ENCODE measurements around the gene DPF3. TPM values are rescaled to one million over a fixed set of nuclear protein-coding genes. Genes with fewer than 3 reads are reported as not detected.

The DPF3 gene
- total and polyA plus RNA-seq, 2 donors from 2014 or later = 2.3 to 2.8 TPM

DNA sequence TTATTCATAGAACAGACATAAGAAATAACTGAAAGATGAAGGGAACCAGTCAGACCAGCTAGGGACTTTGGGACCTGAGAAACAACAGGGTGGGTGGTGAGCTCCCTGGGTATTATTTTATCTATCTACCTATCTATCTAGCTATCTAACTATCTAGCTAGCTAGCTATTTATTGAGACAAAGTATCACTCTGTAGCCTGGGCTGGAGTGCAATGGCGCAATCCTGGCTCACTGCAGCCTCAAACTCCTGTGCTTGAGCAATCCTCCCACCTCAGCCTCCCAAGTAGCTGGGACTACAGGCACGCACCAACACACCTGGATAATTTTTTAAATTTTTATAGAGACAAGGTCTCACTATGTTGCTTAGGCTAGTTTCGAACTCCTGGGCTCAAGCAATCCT, 127.6 kb downstream of the DPF3 start:
- TF ChIP-seq CTCF (IDR thresholded peaks at IDR 0.05; ENCODE audit: borderline replicate concordance, extremely low read depth, insufficient read depth) = no peak
- no peaks in the 10 kb centered on the region for H3K4me1 ChIP-seq (ENCODE audit: control insufficient read depth in 2 of 3, insufficient read depth in 2 of 3, low read depth in 1 of 3, low read length in 3 of 3)
- DNase-seq (no peak), FAIRE-seq (no peak)
- intact Hi-C loops (cut with DNase I) = no loop called here
- no peaks in the 10 kb centered on the region for H3K36me3 ChIP-seq (ENCODE audit: control insufficient read depth in 2 of 3, insufficient read depth in 3 of 3, low read length in 3 of 3)
- H3K9ac ChIP-seq (ENCODE audit: low read length in 3 of 3) = no peak overlapping the region
- H3K27me3 ChIP-seq (ENCODE audit: control insufficient read depth, insufficient read depth, low read length) = no peaks in the 10 kb centered on the region
- H3K4me3 ChIP-seq (ENCODE audit: low read length in 3 of 3) = no peak overlapping the region
- peaks cover 0 to 7% (median 0%) of the 10 kb centered on the region in 3 donors for H3K9me3 ChIP-seq (ENCODE audit: control insufficient read depth in 2 of 3, insufficient read depth in 1 of 3, low read length in 3 of 3)
- H3K27ac ChIP-seq (ENCODE audit: low read depth in 2 of 2, low read length in 2 of 2) = no peak overlapping the region

DNA sequence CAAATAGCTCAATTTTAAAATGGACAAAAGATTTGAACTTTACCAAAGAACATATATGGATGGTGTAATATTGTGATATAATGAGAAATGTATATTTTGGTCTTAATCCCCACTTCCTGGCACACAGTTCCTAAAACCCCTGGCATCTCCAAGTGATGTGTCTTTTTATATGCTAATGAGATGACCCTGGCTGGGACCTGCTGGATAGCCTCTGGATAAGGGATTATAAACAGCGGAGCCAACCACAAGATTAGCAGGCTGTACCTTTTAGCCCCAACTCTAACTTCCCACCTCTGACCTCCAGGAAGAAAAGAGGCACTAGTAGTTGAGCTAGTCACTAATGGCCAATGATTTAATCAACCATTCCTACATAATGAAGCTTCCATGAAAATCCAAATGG, 130.0 kb downstream of the DPF3 start:
- Histone ChIP-seq H3K36me3 (ENCODE audit: control insufficient read depth in 2 of 3, insufficient read depth in 3 of 3, low read length in 3 of 3) (no peaks in the 10 kb centered on the region), H3K9me3 (ENCODE audit: control insufficient read depth in 2 of 3, insufficient read depth in 1 of 3, low read length in 3 of 3) (peaks cover 0 to 14% (median 0%) of the 10 kb centered on the region in 3 donors), H3K9ac (ENCODE audit: low read length in 3 of 3) (no peak overlapping the region), H3K4me1 (ENCODE audit: control insufficient read depth in 2 of 3, insufficient read depth in 2 of 3, low read depth in 1 of 3, low read length in 3 of 3) (no peaks in the 10 kb centered on the region), H3K27ac (ENCODE audit: low read depth in 2 of 2, low read length in 2 of 2) (no peak overlapping the region), H3K27me3 (ENCODE audit: control insufficient read depth, insufficient read depth, low read length) (no peaks in the 10 kb centered on the region), H3K4me3 (ENCODE audit: low read length in 3 of 3) (no peak overlapping the region)
- no peak for FAIRE-seq
- no peak for DNase-seq
- TF ChIP-seq CTCF (IDR thresholded peaks at IDR 0.05; ENCODE audit: borderline replicate concordance, extremely low read depth, insufficient read depth) = no peak
- intact Hi-C loops (cut with DNase I) = no loop called here

GRCh38 chr14:72759670-72760069, 134.2 kb downstream of the DPF3 start:
- no peak for TF ChIP-seq CTCF (IDR thresholded peaks at IDR 0.05; ENCODE audit: borderline replicate concordance, extremely low read depth, insufficient read depth)
- Histone ChIP-seq H3K4me3 (ENCODE audit: low read length in 3 of 3) (no peak overlapping the region), H3K9ac (ENCODE audit: low read length in 3 of 3) (no peak overlapping the region), H3K27me3 (ENCODE audit: control insufficient read depth, insufficient read depth, low read length) (no peaks in the 10 kb centered on the region), H3K36me3 (ENCODE audit: control insufficient read depth in 2 of 3, insufficient read depth in 3 of 3, low read length in 3 of 3) (no peaks in the 10 kb centered on the region), H3K4me1 (ENCODE audit: control insufficient read depth in 2 of 3, insufficient read depth in 2 of 3, low read depth in 1 of 3, low read length in 3 of 3) (no peaks in the 10 kb centered on the region), H3K9me3 (ENCODE audit: control insufficient read depth in 2 of 3, insufficient read depth in 1 of 3, low read length in 3 of 3) (peaks cover 0 to 7% (median 0%) of the 10 kb centered on the region in 3 donors), H3K27ac (ENCODE audit: low read depth in 2 of 2, low read length in 2 of 2) (no peak overlapping the region)
- intact Hi-C loops (cut with DNase I) = no loop called here
- no peak for DNase-seq
- no peak for FAIRE-seq

DNA sequence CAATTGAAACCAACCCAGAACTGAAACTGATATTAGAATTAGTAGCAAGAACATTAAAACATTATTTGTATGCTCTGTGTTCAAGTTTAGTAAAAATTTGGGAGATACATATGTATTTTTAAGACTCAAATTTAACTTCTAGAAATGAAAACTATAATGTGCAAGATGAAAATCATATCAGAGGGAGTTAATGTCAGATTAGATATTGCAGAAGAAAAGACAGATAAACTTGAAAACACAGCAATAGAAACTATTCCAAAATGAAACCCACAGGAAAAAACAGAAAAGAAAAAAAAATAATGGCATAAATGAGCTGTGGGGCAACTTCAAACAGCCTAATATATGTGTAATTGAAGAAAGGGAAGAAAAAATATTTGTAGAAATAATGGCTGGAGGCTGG, 134.9 kb downstream of the DPF3 start:
- H3K9me3 ChIP-seq (ENCODE audit: control insufficient read depth in 2 of 3, insufficient read depth in 1 of 3, low read length in 3 of 3) = peaks cover 0 to 7% (median 0%) of the 10 kb centered on the region in 3 donors
- no peak for FAIRE-seq
- H3K36me3 ChIP-seq (ENCODE audit: control insufficient read depth in 2 of 3, insufficient read depth in 3 of 3, low read length in 3 of 3) = no peaks in the 10 kb centered on the region
- H3K4me1 ChIP-seq (ENCODE audit: control insufficient read depth in 2 of 3, insufficient read depth in 2 of 3, low read depth in 1 of 3, low read length in 3 of 3) = no peaks in the 10 kb centered on the region
- intact Hi-C loops (cut with DNase I) = no loop called here
- DNase-seq = no peak
- no peak overlapping the region for H3K27ac ChIP-seq (ENCODE audit: low read depth in 2 of 2, low read length in 2 of 2)
- no peak overlapping the region for H3K9ac ChIP-seq (ENCODE audit: low read length in 3 of 3)
- no peak for TF ChIP-seq CTCF (IDR thresholded peaks at IDR 0.05; ENCODE audit: borderline replicate concordance, extremely low read depth, insufficient read depth)
- H3K4me3 ChIP-seq (ENCODE audit: low read length in 3 of 3) = no peak overlapping the region
- H3K27me3 ChIP-seq (ENCODE audit: control insufficient read depth, insufficient read depth, low read length) = no peaks in the 10 kb centered on the region
